NCI-H1436 (cell line): ENCODE data around the gene OR2C3.
"Not testable (repeated sequence)": the region's sequence is repeated elsewhere in the genome, so short reads cannot be mapped to it uniquely, and the experiment has no call there.

Experiments used
- DNase-seq: peaks from one replicate; lab custom pipeline; 2025; lab: John Stamatoyannopoulos, UW

OR2C3 gene

DNA sequence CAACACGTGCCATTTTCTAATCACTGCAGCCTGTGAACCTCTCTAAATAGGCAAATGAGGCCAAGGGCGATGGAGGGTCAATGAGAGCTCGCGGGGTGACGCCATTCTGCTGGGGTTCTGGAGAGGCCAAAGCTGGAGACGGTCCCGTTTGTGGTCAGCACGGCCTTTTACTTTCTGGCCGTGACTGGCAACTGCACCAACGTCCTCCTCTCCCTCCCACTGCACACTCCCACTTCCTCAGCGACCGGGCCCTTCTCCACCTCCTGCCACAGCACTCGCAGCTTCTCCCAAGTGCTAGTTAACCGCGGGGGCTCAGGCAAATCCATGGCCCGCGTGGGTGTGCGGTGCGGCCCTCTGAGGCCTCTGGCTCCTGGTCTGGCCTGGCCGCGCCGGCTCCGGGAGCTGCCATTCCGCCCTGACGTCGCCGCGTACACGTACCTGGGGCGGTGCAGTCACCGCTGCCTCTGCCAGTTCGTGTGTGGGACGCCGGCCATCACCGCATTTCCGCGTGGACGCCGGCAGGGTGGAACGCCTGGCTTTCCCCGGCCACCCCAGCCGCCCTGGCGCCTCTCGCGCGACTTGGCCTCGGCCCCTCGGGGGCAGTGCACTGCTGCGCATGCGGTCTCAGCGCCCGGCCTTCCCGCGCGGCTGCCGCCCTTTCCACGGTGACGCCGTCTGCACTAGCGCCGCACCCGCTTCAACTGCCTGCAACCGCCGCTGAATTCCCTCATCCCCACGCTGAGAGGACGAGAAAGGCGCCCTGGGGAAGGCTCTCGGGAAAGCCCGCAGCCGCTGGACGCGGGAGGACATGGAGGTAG lies 18.2 kb downstream of the OR2C3 start:
- DNase-seq, result no peak

DNA sequence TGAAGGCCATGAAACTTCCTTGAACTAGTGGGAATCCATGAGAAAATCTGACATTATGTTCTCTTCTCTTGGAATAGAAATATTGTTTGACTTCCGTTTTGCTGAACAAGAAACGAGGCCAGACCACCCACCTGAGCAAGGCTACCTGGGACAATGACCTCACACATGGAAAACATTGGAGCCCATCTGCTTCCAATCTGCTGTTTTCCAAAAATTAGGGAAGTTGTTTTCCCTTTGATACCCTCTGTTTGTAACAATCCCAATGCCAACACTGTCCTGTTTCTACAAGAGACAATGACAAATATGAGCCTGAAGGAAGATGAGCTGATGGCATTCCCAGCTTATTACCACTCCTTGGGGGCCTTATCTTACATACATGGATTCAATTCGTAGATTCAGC lies 29.4 kb downstream of the OR2C3 start:
- no peak for DNase-seq

DNA sequence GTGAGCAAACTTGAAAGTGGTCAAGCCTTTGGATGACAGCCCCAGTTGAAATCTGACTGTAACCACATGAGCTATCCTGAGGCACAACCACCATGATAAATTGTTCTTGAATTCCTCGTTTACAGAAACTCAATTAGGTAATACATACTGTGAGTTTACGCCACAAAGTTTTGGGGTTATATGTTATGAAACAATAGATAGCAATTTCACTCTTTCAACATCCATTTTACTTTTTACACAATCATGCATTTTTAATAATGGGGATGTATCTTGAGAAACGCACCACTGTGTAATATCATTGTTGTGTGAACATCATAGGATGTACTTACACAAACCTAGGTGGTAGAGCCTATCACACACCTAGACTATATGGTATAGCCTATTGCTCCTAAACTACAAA lies 35.4 kb downstream of the OR2C3 start:
- DNase-seq, result no peak

- DNase-seq, result no peak
These were observed 39.5 kb downstream of the OR2C3 start for GRCh38 chr1:247496581-247497285.

- no peak for DNase-seq
These were observed 41.5 kb downstream of the OR2C3 start for GRCh38 chr1:247494767-247495166.

- no peak for DNase-seq
These were observed 43.1 kb downstream of the OR2C3 start for GRCh38 chr1:247493106-247493505.

DNA sequence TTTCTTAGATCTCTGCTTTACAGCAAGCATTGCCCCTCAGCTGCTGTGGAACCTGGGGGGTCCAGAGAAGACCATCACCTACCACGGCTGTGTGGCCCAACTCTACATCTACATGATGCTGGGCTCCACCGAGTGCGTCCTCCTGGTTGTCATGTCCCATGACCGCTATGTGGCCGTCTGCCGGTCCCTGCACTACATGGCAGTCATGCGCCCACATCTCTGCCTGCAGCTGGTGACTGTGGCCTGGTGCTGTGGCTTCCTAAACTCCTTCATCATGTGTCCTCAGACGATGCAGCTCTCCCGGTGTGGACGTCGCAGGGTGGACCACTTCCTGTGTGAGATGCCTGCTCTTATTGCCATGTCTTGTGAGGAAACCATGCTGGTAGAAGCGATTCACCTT lies 44.9 kb downstream of the OR2C3 start:
- no peak for DNase-seq

DNA sequence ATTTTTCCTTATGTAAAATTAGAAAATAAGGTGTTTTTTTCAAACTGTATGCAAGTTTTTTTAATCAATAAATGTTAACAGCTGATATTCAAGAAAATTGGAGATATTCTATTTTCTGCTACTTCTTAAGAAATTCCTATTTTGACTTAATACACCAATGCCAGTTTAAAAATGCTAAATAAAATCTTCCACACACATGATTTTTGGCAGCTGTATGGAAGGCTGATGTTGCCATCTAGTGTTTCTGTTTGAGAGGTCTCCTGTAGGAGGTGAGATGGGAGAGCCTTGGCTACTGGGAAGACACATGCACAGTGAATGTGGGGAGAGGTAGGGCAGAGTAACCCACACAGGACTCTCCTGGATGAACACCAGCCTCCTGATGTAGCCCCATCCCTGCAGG lies 49.2 kb downstream of the OR2C3 start:
- DNase-seq, result peak; percentile 1

- no peak for DNase-seq
These were observed 53.5 kb downstream of the OR2C3 start for GRCh38 chr1:247482747-247483146.

GRCh38 chr1:247476328-247477058 lies 59.7 kb downstream of the OR2C3 start:
- not testable (repeated sequence) for DNase-seq

DNA sequence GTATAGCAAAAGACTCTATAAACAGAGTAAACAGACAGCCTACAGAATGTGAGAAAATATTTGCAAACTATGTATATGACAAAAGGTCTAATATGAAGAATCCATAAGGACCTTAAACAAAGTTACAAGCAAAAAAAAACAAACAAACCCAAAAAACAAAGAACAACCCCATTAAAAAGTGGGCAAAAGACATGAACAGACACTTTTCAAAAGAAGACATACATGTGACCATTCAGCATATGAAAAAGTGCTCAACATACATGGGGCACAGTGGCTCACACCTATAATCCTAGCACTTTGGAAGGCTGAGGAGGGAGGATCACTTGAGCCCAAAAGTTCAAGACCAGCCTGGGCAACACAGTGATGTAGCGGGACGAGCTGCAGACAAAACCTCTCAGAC lies 60.4 kb downstream of the OR2C3 start:
- DNase-seq, result no peak
